ENCODE results near the gene TOE1. TPM values are rescaled to one million over a fixed set of nuclear protein-coding genes. Genes with fewer than 3 reads are reported as not detected.

The TOE1 gene
- total and polyA plus RNA-seq, 2 of the 8 experiments (the other 6 are each of a cell fraction or from before 2014, with no cell fraction given), result 15.2 to 25.8 TPM

- TF ChIP-seq CTBP2 (IDR thresholded peaks at IDR 0.05; ENCODE audit: borderline replicate concordance, insufficient read depth, insufficient read length, low read length), result no peak
- TF ChIP-seq POLR2A (IDR thresholded peaks at IDR 0.05; ENCODE audit: control extremely low read depth in 1 of 2, low read depth in 2 of 2, low read length in 2 of 2), result no peak
- TF ChIP-seq POLR2AphosphoS5 (IDR thresholded peaks at IDR 0.05; ENCODE audit: low read depth, low read length), result no peak
Measured at GRCh38 chr1:45355683-45356082, 15.7 kb downstream of the TOE1 start (continued).
